ENCODE results near the gene POLG. TPM values are rescaled to one million over a fixed set of nuclear protein-coding genes. Genes with fewer than 3 reads are reported as not detected.

The POLG gene
- total and polyA plus RNA-seq, 2 of the 13 experiments (the other 11 are each of a cell fraction or from before 2014, with no cell fraction given), result 26.6 to 35.5 TPM

DNA sequence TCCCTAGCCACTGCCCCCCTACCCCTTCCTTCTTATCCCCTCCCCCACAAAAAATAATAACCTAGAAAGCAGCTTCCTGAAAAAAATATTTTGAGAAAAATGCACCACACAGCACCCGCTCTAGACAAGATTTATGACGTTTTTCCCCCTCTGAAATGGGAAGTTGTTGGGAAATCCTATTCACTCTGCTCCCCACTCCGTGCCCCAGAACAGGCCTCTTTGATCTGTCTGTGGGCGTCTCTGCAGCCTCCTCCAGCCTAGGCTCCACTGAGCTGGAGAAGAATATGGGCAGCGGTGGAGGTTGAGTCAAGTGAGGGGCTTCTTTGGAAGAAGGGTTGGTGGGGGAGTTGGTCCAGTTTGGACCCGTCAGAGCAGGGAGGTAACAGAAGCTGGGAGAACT lies 28.5 kb upstream of the POLG start:
- H3K4me2 ChIP-seq (ENCODE audit: low read depth, low read length), result no peak overlapping the region
- H3K27me3 ChIP-seq (ENCODE audit: control insufficient read depth in 1 of 2, insufficient read depth in 2 of 2, low read length in 2 of 2), result peaks cover 14 to 90% of the 10 kb centered on the region in 2 experiments
- H3K9me3 ChIP-seq (ENCODE audit: low read length), result no peaks in the 10 kb centered on the region
- POLR2A ChIA-PET, result no interaction called here
- no peaks in the 10 kb centered on the region for H3K79me2 ChIP-seq (ENCODE audit: insufficient read depth, low read length)
- DNase-seq (ENCODE audit: low spot score), result no peak
- 10% methylated on average over 6 of the region's 6 CpGs for WGBS (ENCODE audit: low lambda C conversion rate)
- peaks cover 11% of the 10 kb centered on the region for H4K20me1 ChIP-seq (ENCODE audit: insufficient read depth, low read length)
- H3K27ac ChIP-seq (ENCODE audit: extremely low read length, insufficient read depth, low read length), result no peak overlapping the region
- ATAC-seq, result no peak
- in situ Hi-C loops (cut with HindIII; ENCODE audit: extremely low pct_ligation_motif_present, low pct_unique_long_range_greater_than_20kb) (no loop called here), intact Hi-C loops (cut with micrococcal nuclease; ENCODE audit: unreplicated experiment) (no loop called here)
- H3K9ac ChIP-seq (ENCODE audit: insufficient read depth, low read depth, low read length), result no peak overlapping the region
- H3K4me1 ChIP-seq (ENCODE audit: insufficient read depth, low read length), result peaks cover 7% of the 10 kb centered on the region
- TF ChIP-seq ARID2 (CRISPR knock-in tag; IDR thresholded peaks at IDR 0.05; ENCODE audit: borderline replicate concordance), result no peak
- TF ChIP-seq ERF (CRISPR knock-in tag; IDR thresholded peaks at IDR 0.05), result no peak
- no peak for TF ChIP-seq ZNF816 (CRISPR knock-in tag; IDR thresholded peaks at IDR 0.05; ENCODE audit: borderline replicate concordance)
- no peak for TF ChIP-seq ZBTB38 (CRISPR knock-in tag; IDR thresholded peaks at IDR 0.05)
- TF ChIP-seq, protein P1, sequence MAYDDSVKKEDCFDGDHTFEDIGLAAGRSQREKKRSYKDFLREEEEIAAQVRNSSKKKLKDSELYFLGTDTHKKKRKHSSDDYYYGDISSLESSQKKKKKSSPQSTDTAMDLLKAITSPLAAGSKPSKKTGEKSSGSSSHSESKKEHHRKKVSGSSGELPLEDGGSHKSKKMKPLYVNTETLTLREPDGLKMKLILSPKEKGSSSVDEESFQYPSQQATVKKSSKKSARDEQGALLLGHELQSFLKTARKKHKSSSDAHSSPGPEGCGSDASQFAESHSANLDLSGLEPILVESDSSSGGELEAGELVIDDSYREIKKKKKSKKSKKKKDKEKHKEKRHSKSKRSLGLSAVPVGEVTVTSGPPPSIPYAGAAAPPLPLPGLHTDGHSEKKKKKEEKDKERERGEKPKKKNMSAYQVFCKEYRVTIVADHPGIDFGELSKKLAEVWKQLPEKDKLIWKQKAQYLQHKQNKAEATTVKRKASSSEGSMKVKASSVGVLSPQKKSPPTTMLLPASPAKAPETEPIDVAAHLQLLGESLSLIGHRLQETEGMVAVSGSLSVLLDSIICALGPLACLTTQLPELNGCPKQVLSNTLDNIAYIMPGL (CRISPR knock-in tag; IDR thresholded peaks at IDR 0.05; ENCODE audit: borderline replicate concordance in 1 of 2, low read depth in 1 of 2), result no peak
- TF ChIP-seq, protein P2, sequence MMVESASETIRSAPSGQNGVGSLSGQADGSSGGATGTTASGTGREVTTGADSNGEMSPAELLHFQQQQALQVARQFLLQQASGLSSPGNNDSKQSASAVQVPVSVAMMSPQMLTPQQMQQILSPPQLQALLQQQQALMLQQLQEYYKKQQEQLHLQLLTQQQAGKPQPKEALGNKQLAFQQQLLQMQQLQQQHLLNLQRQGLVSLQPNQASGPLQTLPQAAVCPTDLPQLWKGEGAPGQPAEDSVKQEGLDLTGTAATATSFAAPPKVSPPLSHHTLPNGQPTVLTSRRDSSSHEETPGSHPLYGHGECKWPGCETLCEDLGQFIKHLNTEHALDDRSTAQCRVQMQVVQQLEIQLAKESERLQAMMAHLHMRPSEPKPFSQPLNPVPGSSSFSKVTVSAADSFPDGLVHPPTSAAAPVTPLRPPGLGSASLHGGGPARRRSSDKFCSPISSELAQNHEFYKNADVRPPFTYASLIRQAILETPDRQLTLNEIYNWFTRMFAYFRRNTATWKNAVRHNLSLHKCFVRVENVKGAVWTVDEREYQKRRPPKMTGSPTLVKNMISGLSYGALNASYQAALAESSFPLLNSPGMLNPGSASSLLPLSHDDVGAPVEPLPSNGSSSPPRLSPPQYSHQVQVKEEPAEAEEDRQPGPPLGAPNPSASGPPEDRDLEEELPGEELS (CRISPR knock-in tag; IDR thresholded peaks at IDR 0.05), result no peak
- TF ChIP-seq ZNF761 (CRISPR knock-in tag; conservative IDR thresholded peaks at IDR 0.05), result no peak
- TF ChIP-seq, protein P3, sequence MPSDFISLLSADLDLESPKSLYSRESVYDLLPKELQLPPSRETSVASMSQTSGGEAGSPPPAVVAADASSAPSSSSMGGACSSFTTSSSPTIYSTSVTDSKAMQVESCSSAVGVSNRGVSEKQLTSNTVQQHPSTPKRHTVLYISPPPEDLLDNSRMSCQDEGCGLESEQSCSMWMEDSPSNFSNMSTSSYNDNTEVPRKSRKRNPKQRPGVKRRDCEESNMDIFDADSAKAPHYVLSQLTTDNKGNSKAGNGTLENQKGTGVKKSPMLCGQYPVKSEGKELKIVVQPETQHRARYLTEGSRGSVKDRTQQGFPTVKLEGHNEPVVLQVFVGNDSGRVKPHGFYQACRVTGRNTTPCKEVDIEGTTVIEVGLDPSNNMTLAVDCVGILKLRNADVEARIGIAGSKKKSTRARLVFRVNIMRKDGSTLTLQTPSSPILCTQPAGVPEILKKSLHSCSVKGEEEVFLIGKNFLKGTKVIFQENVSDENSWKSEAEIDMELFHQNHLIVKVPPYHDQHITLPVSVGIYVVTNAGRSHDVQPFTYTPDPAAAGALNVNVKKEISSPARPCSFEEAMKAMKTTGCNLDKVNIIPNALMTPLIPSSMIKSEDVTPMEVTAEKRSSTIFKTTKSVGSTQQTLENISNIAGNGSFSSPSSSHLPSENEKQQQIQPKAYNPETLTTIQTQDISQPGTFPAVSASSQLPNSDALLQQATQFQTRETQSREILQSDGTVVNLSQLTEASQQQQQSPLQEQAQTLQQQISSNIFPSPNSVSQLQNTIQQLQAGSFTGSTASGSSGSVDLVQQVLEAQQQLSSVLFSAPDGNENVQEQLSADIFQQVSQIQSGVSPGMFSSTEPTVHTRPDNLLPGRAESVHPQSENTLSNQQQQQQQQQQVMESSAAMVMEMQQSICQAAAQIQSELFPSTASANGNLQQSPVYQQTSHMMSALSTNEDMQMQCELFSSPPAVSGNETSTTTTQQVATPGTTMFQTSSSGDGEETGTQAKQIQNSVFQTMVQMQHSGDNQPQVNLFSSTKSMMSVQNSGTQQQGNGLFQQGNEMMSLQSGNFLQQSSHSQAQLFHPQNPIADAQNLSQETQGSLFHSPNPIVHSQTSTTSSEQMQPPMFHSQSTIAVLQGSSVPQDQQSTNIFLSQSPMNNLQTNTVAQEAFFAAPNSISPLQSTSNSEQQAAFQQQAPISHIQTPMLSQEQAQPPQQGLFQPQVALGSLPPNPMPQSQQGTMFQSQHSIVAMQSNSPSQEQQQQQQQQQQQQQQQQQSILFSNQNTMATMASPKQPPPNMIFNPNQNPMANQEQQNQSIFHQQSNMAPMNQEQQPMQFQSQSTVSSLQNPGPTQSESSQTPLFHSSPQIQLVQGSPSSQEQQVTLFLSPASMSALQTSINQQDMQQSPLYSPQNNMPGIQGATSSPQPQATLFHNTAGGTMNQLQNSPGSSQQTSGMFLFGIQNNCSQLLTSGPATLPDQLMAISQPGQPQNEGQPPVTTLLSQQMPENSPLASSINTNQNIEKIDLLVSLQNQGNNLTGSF (CRISPR knock-in tag; IDR thresholded peaks at IDR 0.05), result no peak
- TF ChIP-seq ZNF660 (CRISPR knock-in tag; IDR thresholded peaks at IDR 0.05; ENCODE audit: borderline replicate concordance, low read depth), result no peak
- TF ChIP-seq FOXM1 (CRISPR knock-in tag; IDR thresholded peaks at IDR 0.05), result no peak
- H2AFZ ChIP-seq (ENCODE audit: low read length), result no peak overlapping the region
- CTCF ChIA-PET (ENCODE audit: low intra/inter-chr PET ratio, low total read pairs), result no interaction called here
- H3K36me3 ChIP-seq (replicated peaks in 1 of 2; ENCODE audit: control insufficient read depth in 1 of 2, insufficient read depth in 2 of 2, low read length in 2 of 2), result no peaks in the 10 kb centered on the region
- H3K4me3 ChIP-seq (replicated peaks in 1 of 3; ENCODE audit: insufficient read depth in 1 of 3, low read depth in 2 of 3, low read length in 3 of 3), result no peak overlapping the region
- no peak for FAIRE-seq
- BruUV-seq (replicated peaks), result no TSS peak

All from HepG2 (cell line).